T-cell (primary cell): ENCODE data around the gene BAD. TPM values are rescaled to one million over a fixed set of nuclear protein-coding genes. Genes with fewer than 3 reads are reported as not detected.
A peak's percentile ranks its signal among the peaks of the same experiment; 100 is the strongest.

Experiments
- ATAC-seq, 4 experiments: fragments of 200-7000 bp in 3 of 4; fragments of 150-1000 bp in 1 of 4; cut with Tn5 transposase; replicated peaks in 1 of 4; 1 replicate in 3 of 4; 2 replicates in 1 of 4; pipeline ENCODE4 v1.10.0; 2021; ENCODE audit warnings: moderate library complexity in 3 of 4, mild to moderate bottlenecking in 2 of 4, moderate number of reproducible peaks in 1 of 4
- CTCF ChIA-PET, 2 donors: fragments of 300-600 bp; sonication (Branson Sonifier 250); formaldehyde crosslinking; loops; one replicate each; lab custom pipeline; 2022; ENCODE audit warnings: antibody characterized with exemption in 2 of 2; lab: Charles Lee
- POLR2A ChIA-PET, 2 donors: fragments of 300-600 bp; sonication (Branson Sonifier 250); formaldehyde crosslinking; loops; one replicate each; lab custom pipeline; 2022; ENCODE audit warnings: antibody characterized with exemption in 2 of 2; lab: Charles Lee
- DNase-seq, 35 experiments: peaks; one replicate each; pipeline versions ENCODE4 v3.0.0 to v3.0.0-alpha.2; 2013 to 2023
- H3K27ac ChIP-seq: one replicate; pipeline ENCODE4 v1.5.1; 2013; ENCODE audit warnings: low read length
- H3K27me3 ChIP-seq, 2 experiments: replicated peaks in 1 of 2; 1 replicate in 1 of 2; 2 replicates in 1 of 2; pipeline versions ENCODE4 v1.6.1 to v1.7.0; 2013; ENCODE audit warnings: low read length in 1 of 2, mixed read lengths in 1 of 2; ENCODE audit not compliant: control insufficient read depth in 2 of 2, insufficient read depth in 2 of 2; ENCODE audit errors: extremely low read depth in 1 of 2
- H3K36me3 ChIP-seq, 2 donors: 1 replicate in 1 of 2; 2 replicates in 1 of 2; pipeline versions ENCODE4 v1.6.1 to v1.7.0; 2013; ENCODE audit warnings: low read length in 1 of 2; ENCODE audit not compliant: control insufficient read depth in 2 of 2, insufficient read depth in 1 of 2; ENCODE audit errors: extremely low read depth in 1 of 2
- H3K4me1 ChIP-seq, 2 experiments: 1 replicate in 1 of 2; 2 replicates in 1 of 2; pipeline versions ENCODE4 v1.6.1 to v1.7.0; 2013; ENCODE audit warnings: low read length in 2 of 2, mixed read lengths in 1 of 2; ENCODE audit not compliant: insufficient read depth in 2 of 2, control insufficient read depth in 1 of 2; ENCODE audit errors: extremely low read depth in 1 of 2
- H3K4me3 ChIP-seq, 2 donors: 1 replicate in 1 of 2; 2 replicates in 1 of 2; pipeline versions ENCODE4 v1.5.1 to v1.7.0; 2013; ENCODE audit warnings: mild to moderate bottlenecking in 2 of 2, low read length in 1 of 2, moderate library complexity in 1 of 2; ENCODE audit not compliant: control insufficient read depth in 1 of 2; ENCODE audit errors: extremely low read depth in 1 of 2
- H3K9me3 ChIP-seq: 2 replicates; pipeline ENCODE4 v1.7.0; 2013
- H3K27ac Mint-ChIP-seq, 2 donors: one replicate each; pipeline ENCODE4 v1.8.0; 2020 to 2021; ENCODE audit warnings: mild to moderate bottlenecking in 2 of 2, mixed read lengths in 2 of 2
- H3K27me3 Mint-ChIP-seq, 2 donors: one replicate each; pipeline ENCODE4 v1.8.0; 2021 to 2022; ENCODE audit warnings: mixed read lengths in 2 of 2
- H3K36me3 Mint-ChIP-seq: one replicate; pipeline ENCODE4 v1.8.0; 2021; ENCODE audit warnings: mixed read lengths
- H3K4me1 Mint-ChIP-seq, 3 donors: one replicate each; pipeline ENCODE4 v1.8.0; 2020 to 2022; ENCODE audit warnings: mixed read lengths in 3 of 3, mild to moderate bottlenecking in 1 of 3
- H3K4me3 Mint-ChIP-seq, 3 donors: one replicate each; pipeline ENCODE4 v1.8.0; 2020 to 2022; ENCODE audit warnings: mild to moderate bottlenecking in 3 of 3, mixed read lengths in 3 of 3, moderate library complexity in 3 of 3
- H3K9me3 Mint-ChIP-seq, 3 donors: one replicate each; pipeline ENCODE4 v1.8.0; 2020 to 2022; ENCODE audit warnings: mixed read lengths in 3 of 3
- WGBS: methylation state at CpG from one replicate; pipeline ENCODE4 v1.1.5; 2013; ENCODE audit warnings: missing lambda C conversion rate; ENCODE audit not compliant: insufficient coverage; 5-methylcytosine and 5-hydroxymethylcytosine counted together
- total RNA-seq, 35 experiments: library from RNA in 6 of 35; stranded (reverse) in 6 of 35; fragments of 120-200 nt in 1 of 35; gene quantifications; one replicate each; pipeline versions ENCODE4 v1.2.1 to v1.2.4 and lab custom pipeline; 2013 to 2026

The BAD gene
- total RNA-seq, 5 donors from 2014 or later (not counting 1 experiment from before 2014, with no cell fraction given) = 17.5 to 37.7 (median 29.1) TPM

DNA sequence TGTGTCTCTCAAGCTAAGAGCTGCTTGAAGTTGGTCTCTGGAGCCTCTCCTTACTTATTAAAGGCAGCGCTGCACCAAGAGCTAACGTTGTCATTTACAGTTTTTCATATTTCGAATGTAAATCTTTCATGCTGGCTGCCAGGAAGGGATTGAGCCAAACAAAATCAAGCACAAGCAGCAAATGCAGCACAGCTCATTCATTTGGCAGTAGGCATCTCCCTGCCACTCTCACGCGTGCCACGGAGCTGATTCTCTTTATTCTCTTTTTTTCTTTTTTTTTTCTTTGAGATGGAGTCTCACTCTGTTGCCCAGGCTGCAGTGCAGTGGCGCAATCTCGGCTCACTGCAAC is 51.5 kb downstream of the BAD start:
- ATAC-seq (no peak), DNase-seq (no peak)
- Histone ChIP-seq H3K9me3 (no peaks in the 10 kb centered on the region), H3K36me3 (peaks cover 6 to 9% of the 10 kb centered on the region in 2 donors), H3K27ac (no peak overlapping the region), H3K27me3 (no peaks in the 10 kb centered on the region), H3K4me3 (no peak overlapping the region), H3K4me1 (peaks cover 16 to 65% of the 10 kb centered on the region in 2 experiments)
- POLR2A ChIA-PET = no interaction called here
- CTCF ChIA-PET = no interaction called here
- Mint-ChIP-seq H3K4me1 (peaks cover 45 to 57% (median 48%) of the 10 kb centered on the region in 3 donors), H3K36me3 (no peaks in the 10 kb centered on the region), H3K27me3 (no peaks in the 10 kb centered on the region), H3K9me3 (no peaks in the 10 kb centered on the region), H3K27ac (peak overlapping the region in 1 of 2 donors; percentile 88), H3K4me3 (peak overlapping the region; percentile 57 to 92 (median 73))
- 89% methylated on average over 6 of the region's 8 CpGs for WGBS

DNA sequence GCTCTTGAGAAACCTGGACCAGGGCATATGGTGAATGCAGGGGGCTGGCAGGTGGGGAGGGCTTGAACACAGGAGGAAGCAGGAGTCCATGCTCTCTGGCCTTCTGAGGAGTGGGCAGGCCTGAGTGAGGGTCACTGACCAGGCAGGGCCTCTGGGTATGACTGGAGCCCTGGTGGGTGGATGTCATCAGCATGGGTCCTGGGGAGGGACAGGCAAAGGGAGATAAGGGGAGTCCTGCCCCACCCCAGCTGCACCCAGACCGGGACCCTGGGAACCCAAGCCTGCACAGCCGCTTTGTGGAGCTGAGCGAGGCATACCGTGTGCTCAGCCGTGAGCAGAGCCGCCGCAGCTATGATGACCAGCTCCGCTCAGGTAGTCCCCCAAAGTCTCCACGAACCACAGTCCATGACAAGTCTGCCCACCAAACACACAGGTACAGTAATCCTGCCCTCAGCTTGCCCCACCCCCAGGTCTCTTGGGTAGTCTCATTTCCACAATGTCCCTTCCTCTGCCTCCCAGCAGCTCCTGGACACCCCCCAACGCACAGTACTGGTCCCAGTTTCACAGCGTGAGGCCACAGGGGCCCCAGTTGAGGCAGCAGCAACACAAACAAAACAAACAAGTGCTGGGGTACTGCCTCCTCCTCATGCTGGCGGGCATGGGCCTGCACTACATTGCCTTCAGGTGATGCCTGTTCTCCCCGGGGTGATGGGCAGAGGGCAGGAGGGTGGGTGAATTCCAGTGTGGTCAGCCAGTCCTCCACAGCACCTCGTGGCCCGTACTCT is 52.1 kb downstream of the BAD start:
- CTCF ChIA-PET = interaction anchor here in 1 of 2 donors (1.2 kb wide), 1 partner anchor 85 kb away, joined by 3 read pairs; the partner anchor contains the start of gene PRDX5
- no peak for DNase-seq
- Histone ChIP-seq H3K9me3 (no peaks in the 10 kb centered on the region), H3K27ac (no peak overlapping the region), H3K4me1 (peaks cover 19 to 69% of the 10 kb centered on the region in 2 experiments), H3K4me3 (no peak overlapping the region), H3K27me3 (no peaks in the 10 kb centered on the region), H3K36me3 (peaks cover under 1 to 4% of the 10 kb centered on the region in 2 donors)
- no peak for ATAC-seq
- no peaks in the 10 kb centered on the region for H3K27me3 Mint-ChIP-seq
- H3K4me3 Mint-ChIP-seq = peak overlapping the region; percentile 57 to 92 (median 88)
- H3K36me3 Mint-ChIP-seq = no peaks in the 10 kb centered on the region
- H3K9me3 Mint-ChIP-seq = no peaks in the 10 kb centered on the region
- 92% methylated on average over 11 of the region's 15 CpGs for WGBS
- peaks cover 51 to 61% (median 54%) of the 10 kb centered on the region in 3 donors for H3K4me1 Mint-ChIP-seq
- POLR2A ChIA-PET = no interaction called here
- H3K27ac Mint-ChIP-seq = peak overlapping the region; percentile 59 to 88

DNA sequence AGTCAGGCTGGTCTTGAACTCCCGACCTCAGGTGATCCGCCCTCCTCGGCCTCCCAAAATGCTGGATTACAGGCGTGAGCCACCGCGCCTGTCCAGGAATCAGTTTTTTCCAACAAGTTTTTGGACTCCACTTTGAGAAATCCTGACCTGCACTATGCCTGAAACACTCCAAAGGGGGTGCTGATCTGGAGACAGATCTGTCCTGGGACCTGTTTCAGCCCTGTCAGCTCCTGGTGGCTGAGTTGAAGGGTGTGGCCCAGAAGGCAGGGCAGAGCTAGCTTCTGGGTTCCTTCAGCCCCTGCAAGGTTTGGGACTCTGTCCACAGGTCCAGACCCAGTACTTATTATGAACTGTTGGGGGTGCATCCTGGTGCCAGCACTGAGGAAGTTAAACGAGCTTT is 52.9 kb downstream of the BAD start:
- POLR2A ChIA-PET = no interaction called here
- Histone ChIP-seq H3K4me1 (peaks cover 24 to 77% of the 10 kb centered on the region in 2 experiments), H3K27ac (no peak overlapping the region), H3K36me3 (peaks cover 0 to 4% of the 10 kb centered on the region in 2 donors), H3K4me3 (no peak overlapping the region), H3K9me3 (no peaks in the 10 kb centered on the region), H3K27me3 (no peaks in the 10 kb centered on the region)
- peak overlapping the region; percentile 59 to 88 for H3K27ac Mint-ChIP-seq
- ATAC-seq (no peak), DNase-seq (no peak)
- no peaks in the 10 kb centered on the region for H3K27me3 Mint-ChIP-seq
- peak overlapping the region; percentile 82 to 92 (median 88) for H3K4me3 Mint-ChIP-seq
- no peaks in the 10 kb centered on the region for H3K36me3 Mint-ChIP-seq
- H3K4me1 Mint-ChIP-seq = peaks cover 58 to 65% (median 60%) of the 10 kb centered on the region in 3 donors
- no peaks in the 10 kb centered on the region for H3K9me3 Mint-ChIP-seq
- CTCF ChIA-PET = interaction anchor here in 1 of 2 donors (1.2 kb wide), 1 partner anchor 86 kb away, joined by 3 read pairs; the partner anchor contains the start of gene PRDX5
- WGBS = 100% methylated on average over 7 of the region's 7 CpGs

DNA sequence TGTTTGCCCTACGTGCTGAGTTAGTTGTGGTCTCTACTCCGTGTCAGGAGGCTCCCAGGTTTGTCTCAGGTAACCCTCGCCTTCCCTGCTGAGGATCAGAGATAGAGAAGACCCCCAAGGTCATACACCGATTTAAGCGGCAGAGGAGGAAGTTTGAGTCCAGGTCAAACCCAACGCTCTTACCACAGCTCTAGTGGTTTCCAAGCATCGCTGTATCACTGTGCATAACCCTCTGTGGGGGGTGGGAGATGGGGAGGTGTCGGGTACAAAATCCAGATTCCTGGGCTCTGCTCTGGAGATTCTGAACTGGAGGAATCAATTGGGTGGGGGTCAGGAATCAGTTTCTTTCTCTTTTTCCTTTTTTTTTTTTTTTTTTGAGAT is 53.5 kb downstream of the BAD start:
- Histone ChIP-seq H3K27ac (peak overlapping the region; percentile 77), H3K4me3 (peak overlapping the region; percentile 75 to 76), H3K36me3 (peaks cover 0 to 4% of the 10 kb centered on the region in 2 donors), H3K27me3 (no peaks in the 10 kb centered on the region), H3K9me3 (no peaks in the 10 kb centered on the region), H3K4me1 (peaks cover 24 to 77% of the 10 kb centered on the region in 2 experiments)
- Mint-ChIP-seq H3K4me1 (peaks cover 58 to 65% (median 59%) of the 10 kb centered on the region in 3 donors), H3K9me3 (no peaks in the 10 kb centered on the region), H3K36me3 (no peaks in the 10 kb centered on the region), H3K27ac (peak overlapping the region; percentile 74 to 88), H3K4me3 (peak overlapping the region; percentile 82 to 92 (median 88)), H3K27me3 (no peaks in the 10 kb centered on the region)
- DNase-seq = no peak
- CTCF ChIA-PET = interaction anchor here in 1 of 2 donors (1.2 kb wide), 1 partner anchor 87 kb away, joined by 3 read pairs; the partner anchor contains the start of gene PRDX5
- no peak for ATAC-seq
- WGBS = 0% methylated on average over 1 of the region's 8 CpGs
- POLR2A ChIA-PET = no interaction called here

DNA sequence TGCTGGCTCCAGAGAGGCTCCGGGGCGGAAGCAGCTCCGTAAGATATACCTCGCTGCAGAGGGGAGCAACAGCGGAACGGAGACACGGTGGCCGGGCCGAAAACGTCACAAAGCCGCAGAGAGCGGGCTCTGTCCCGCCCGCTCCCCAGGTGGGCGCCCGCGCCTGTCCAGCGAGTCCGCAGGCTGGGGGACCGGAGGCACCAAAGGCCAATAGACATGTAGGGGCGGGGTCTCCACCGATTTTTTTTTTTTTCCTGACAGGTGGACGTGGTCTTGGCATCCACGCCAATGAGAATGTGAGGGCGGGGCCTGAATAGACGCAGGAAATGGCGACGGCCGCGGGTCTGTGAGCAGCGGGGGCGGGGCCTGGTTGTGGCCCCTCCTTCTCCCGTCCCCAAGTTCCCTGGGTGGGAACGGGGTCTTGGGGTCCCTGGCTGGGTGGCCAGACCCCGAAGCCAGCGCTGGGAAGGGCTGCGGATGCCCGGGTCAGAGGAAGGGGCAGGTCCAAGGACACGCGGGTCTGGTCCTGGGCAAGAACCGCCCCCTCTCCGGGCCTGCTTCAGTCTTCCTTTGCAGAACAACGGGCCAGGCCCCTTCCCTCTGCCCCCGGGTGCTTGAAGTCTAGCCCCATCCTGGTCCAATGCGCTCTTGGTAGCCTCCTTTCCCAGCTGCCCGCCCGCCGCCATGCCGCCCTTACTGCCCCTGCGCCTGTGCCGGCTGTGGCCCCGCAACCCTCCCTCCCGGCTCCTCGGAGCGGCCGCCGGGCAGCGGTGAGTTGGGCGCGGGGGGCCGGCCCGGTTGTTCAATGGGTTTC is 54.1 kb downstream of the BAD start, which contains the start of gene DNAJC4:
DNAJC4 (plus strand) TSS at position 378 of the 814 bp plus-strand sequence; CDS start at position 685, 307 bp downstream.
- H3K9me3 ChIP-seq = no peaks in the 10 kb centered on the region
- peaks cover 57 to 60% (median 58%) of the 10 kb centered on the region in 3 donors for H3K4me1 Mint-ChIP-seq

More for the DNA sequence above, 54.1 kb downstream of the BAD start, which contains the start of gene DNAJC4:
- no peaks in the 10 kb centered on the region for H3K27me3 ChIP-seq
- Mint-ChIP-seq H3K4me3 (peak within 1 kb of the TSS; percentile 82 to 92 (median 88)), H3K27ac (peak within 1 kb of the TSS; percentile 88 to 91), H3K36me3 (no peaks in the 10 kb centered on the region), H3K9me3 (no peaks in the 10 kb centered on the region), H3K27me3 (no peaks in the 10 kb centered on the region)
- POLR2A ChIA-PET = interaction anchor here in 1 of 2 donors (0.7 kb wide), 1 partner anchor 12 kb away, joined by 4 read pairs; no protein-coding TSS in a partner anchor
- H3K36me3 ChIP-seq = peaks cover 0 to 4% of the 10 kb centered on the region in 2 donors
- ATAC-seq = peak; percentile 45 to 62 (median 53)
- peak; percentile 68 to 91 (median 82) for DNase-seq
- 1% methylated on average over 55 of the region's 62 CpGs for WGBS
- peak within 1 kb of the TSS; percentile 77 for H3K27ac ChIP-seq
- peaks cover 23 to 75% of the 10 kb centered on the region in 2 experiments for H3K4me1 ChIP-seq
- CTCF ChIA-PET = interaction anchor here in 1 of 2 donors (0.6 to 0.8 kb wide), 3 partner anchors 26 to 219 kb away, joined by 3 read pairs; no protein-coding TSS in a partner anchor
- H3K4me3 ChIP-seq = peak within 1 kb of the TSS; percentile 75 to 76
